Stimulated activated effector memory CD8-positive, alpha-beta T cell treated with anti-CD3 and anti-CD28 coated beads, Interleukin-12 subunit alpha, Interleukin-12 subunit beta, amount 100 ng/mL, for 72 hours (primary cell): ENCODE measurements around the gene NMT1.
"Not testable (repeated sequence)": the region's sequence is repeated elsewhere in the genome, so short reads cannot be mapped to it uniquely, and the experiment has no call there.

ENCODE experiments used
- ATAC-seq: fragments of 150-1000 bp; cut with Tn5 transposase; 2 replicates; pipeline ENCODE4 v1.10.0; 2021
- DNase-seq, 2 donors: peaks; one replicate each; pipeline ENCODE4 v3.0.0; 2021 to 2022; ENCODE audit warnings: low spot score in 2 of 2
- H3K27ac Mint-ChIP-seq: one replicate; pipeline ENCODE4 v1.8.0; 2022; ENCODE audit warnings: mild to moderate bottlenecking, mixed read lengths
- H3K36me3 Mint-ChIP-seq: one replicate; pipeline ENCODE4 v1.8.0; 2022; ENCODE audit warnings: mild to moderate bottlenecking, mixed read lengths
- H3K4me1 Mint-ChIP-seq: one replicate; pipeline ENCODE4 v1.8.0; 2022; ENCODE audit warnings: mixed read lengths
- H3K4me3 Mint-ChIP-seq: one replicate; pipeline ENCODE4 v1.8.0; 2022; ENCODE audit warnings: mild to moderate bottlenecking, mixed read lengths
- H3K9me3 Mint-ChIP-seq: one replicate; pipeline ENCODE4 v1.8.0; 2022; ENCODE audit warnings: mixed read lengths

Gene NMT1

GRCh38 chr17:45114117-45114932 lies 53.2 kb downstream of the NMT1 start:
- H3K4me3 Mint-ChIP-seq = no peak overlapping the region
- H3K27ac Mint-ChIP-seq = no peak overlapping the region
- ATAC-seq (no peak), DNase-seq (no peak)
- no peaks in the 10 kb centered on the region for H3K4me1 Mint-ChIP-seq
- peaks cover 4% of the 10 kb centered on the region for H3K36me3 Mint-ChIP-seq
- no peaks in the 10 kb centered on the region for H3K9me3 Mint-ChIP-seq

GRCh38 chr17:45115015-45115625 lies 54.0 kb downstream of the NMT1 start:
- Mint-ChIP-seq H3K36me3 (no peaks in the 10 kb centered on the region), H3K9me3 (no peaks in the 10 kb centered on the region), H3K4me1 (no peaks in the 10 kb centered on the region), H3K27ac (no peak overlapping the region), H3K4me3 (no peak overlapping the region)
- ATAC-seq = no peak
- no peak for DNase-seq

GRCh38 chr17:45115871-45116270 lies 54.8 kb downstream of the NMT1 start:
- no peak overlapping the region for H3K4me3 Mint-ChIP-seq
- ATAC-seq (no peak), DNase-seq (no peak)
- H3K9me3 Mint-ChIP-seq = no peaks in the 10 kb centered on the region
- no peaks in the 10 kb centered on the region for H3K36me3 Mint-ChIP-seq
- no peaks in the 10 kb centered on the region for H3K4me1 Mint-ChIP-seq
- H3K27ac Mint-ChIP-seq = peak overlapping the region; percentile 14

- Mint-ChIP-seq H3K9me3 (no peaks in the 10 kb centered on the region), H3K27ac (no peak overlapping the region), H3K4me1 (no peaks in the 10 kb centered on the region), H3K36me3 (no peaks in the 10 kb centered on the region), H3K4me3 (no peak overlapping the region)
- DNase-seq (no peak), ATAC-seq (no peak)
These were observed 55.4 kb downstream of the NMT1 start for GRCh38 chr17:45116434-45117016.

- Mint-ChIP-seq H3K4me1 (no peaks in the 10 kb centered on the region), H3K4me3 (no peak overlapping the region), H3K36me3 (no peaks in the 10 kb centered on the region), H3K9me3 (no peaks in the 10 kb centered on the region), H3K27ac (no peak overlapping the region)
- DNase-seq (no peak), ATAC-seq (no peak)
These were observed 56.2 kb downstream of the NMT1 start for GRCh38 chr17:45117334-45117733.

GRCh38 chr17:45117848-45118646 lies 56.9 kb downstream of the NMT1 start:
- no peaks in the 10 kb centered on the region for H3K9me3 Mint-ChIP-seq
- no peak for DNase-seq
- no peak overlapping the region for H3K27ac Mint-ChIP-seq
- no peaks in the 10 kb centered on the region for H3K36me3 Mint-ChIP-seq
- no peak overlapping the region for H3K4me3 Mint-ChIP-seq
- ATAC-seq = no peak
- no peaks in the 10 kb centered on the region for H3K4me1 Mint-ChIP-seq

DNA sequence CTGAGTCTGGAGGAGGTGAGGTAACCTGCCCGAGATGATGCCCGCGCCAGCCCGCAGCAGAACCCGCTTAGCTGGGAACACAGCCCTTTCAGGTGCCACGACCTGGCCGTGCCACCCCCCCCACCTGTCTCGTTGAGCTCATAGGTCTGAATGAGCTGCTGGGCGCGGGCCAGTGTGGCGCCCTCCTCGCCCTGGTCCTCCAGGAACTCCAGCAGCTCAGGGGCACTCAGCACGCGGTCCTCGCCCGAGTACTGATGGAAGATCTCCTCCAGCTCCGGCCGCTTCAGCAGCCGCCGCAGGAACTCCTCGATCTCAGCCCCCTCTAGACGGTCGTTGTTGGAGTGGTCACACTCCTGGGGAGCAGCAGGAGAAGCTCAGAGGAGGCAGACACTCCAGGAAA lies 57.6 kb downstream of the NMT1 start:
- DNase-seq = no peak
- Mint-ChIP-seq H3K36me3 (no peaks in the 10 kb centered on the region), H3K4me3 (no peak overlapping the region), H3K27ac (no peak overlapping the region), H3K9me3 (no peaks in the 10 kb centered on the region), H3K4me1 (no peaks in the 10 kb centered on the region)
- ATAC-seq = no peak

DNA sequence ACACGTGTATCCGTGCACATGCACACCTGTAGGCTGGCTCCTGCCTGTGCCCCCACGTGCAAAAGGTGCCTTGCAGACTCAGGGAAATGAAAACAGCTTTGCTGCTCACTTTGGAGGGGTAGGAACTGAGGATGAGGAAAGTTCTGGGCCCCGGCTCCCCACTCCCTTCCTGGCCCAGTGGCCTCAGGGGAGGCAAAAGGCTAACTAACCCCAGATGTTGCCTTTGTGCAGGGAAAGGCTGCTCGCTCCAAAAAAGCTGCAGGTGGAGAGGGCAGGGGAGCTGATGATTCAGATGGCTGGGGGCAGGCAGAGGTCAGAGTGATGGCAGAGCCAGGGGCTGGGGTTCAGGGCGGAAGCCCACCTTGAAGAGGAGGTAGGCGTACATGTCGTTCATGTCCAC lies 58.8 kb downstream of the NMT1 start:
- Mint-ChIP-seq H3K27ac (no peak overlapping the region), H3K4me1 (peaks cover 6% of the 10 kb centered on the region), H3K9me3 (no peaks in the 10 kb centered on the region), H3K4me3 (no peak overlapping the region), H3K36me3 (no peaks in the 10 kb centered on the region)
- DNase-seq = no peak
- ATAC-seq = no peak

DNA sequence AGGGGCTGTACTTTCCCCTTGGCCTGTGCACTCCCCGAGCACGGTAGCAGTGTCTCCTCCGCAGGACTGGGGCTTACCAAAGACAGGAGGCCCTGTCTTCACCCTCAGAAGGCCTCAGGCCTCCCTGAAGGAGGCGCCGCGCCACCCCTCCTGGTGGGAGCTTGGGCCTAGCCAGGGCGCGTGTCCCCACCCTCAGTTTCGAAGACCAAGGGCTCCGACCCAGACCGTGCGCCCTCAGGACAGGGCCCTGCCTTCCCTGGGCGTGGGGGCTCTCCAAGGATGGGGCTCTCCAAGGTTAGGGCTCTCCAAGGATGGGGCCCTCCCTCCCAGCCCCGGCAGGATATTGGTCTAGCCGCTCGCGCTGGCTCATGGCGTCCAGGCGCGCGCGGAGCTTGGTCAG lies 59.4 kb downstream of the NMT1 start:
- no peak for ATAC-seq
- no peak overlapping the region for H3K4me3 Mint-ChIP-seq
- no peaks in the 10 kb centered on the region for H3K9me3 Mint-ChIP-seq
- H3K4me1 Mint-ChIP-seq = peaks cover 6% of the 10 kb centered on the region
- H3K36me3 Mint-ChIP-seq = no peaks in the 10 kb centered on the region
- no peak for DNase-seq
- no peak overlapping the region for H3K27ac Mint-ChIP-seq

- DNase-seq (no peak), ATAC-seq (no peak)
- Mint-ChIP-seq H3K4me3 (no peak overlapping the region), H3K36me3 (no peaks in the 10 kb centered on the region), H3K27ac (no peak overlapping the region), H3K4me1 (peaks cover 6% of the 10 kb centered on the region), H3K9me3 (no peaks in the 10 kb centered on the region)
These were observed 59.9 kb downstream of the NMT1 start for GRCh38 chr17:45121055-45121454.

DNA sequence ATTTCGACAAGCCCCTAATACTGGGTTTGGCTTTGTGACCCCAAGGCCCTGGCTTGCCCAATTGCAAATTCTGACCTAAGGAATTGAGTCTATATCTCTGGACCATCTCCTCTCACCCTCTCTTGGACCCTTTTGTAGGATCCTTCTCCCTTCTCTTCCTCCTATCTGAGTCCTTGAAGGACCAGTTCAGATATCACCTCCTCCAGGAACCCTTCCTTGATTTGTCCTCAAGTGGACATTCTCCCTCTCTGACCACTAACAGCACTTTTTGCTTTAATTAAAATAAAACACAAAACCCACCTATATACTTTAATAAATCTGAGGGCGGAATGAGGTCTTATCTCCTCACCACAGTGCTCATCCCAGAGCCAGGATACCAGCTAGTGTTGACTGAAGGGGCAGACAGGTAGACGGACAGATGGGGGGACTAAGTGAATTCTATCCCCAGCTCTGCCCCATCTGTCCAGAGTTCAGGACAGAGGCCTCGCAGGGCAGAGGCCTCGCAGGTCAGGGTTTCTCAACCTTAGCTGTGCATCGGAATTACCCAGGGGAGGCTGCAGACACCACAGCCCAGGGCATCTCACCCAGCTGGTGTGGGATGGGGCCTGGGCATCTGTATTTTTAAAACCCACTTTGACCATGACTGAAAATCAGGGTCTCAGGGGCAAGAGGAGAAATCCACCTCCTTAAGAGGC lies 62.1 kb downstream of the NMT1 start:
- ATAC-seq = no peak
- no peak for DNase-seq
- Mint-ChIP-seq H3K4me3 (no peak overlapping the region), H3K4me1 (peaks cover 12% of the 10 kb centered on the region), H3K9me3 (no peaks in the 10 kb centered on the region), H3K36me3 (no peaks in the 10 kb centered on the region), H3K27ac (no peak overlapping the region)

DNA sequence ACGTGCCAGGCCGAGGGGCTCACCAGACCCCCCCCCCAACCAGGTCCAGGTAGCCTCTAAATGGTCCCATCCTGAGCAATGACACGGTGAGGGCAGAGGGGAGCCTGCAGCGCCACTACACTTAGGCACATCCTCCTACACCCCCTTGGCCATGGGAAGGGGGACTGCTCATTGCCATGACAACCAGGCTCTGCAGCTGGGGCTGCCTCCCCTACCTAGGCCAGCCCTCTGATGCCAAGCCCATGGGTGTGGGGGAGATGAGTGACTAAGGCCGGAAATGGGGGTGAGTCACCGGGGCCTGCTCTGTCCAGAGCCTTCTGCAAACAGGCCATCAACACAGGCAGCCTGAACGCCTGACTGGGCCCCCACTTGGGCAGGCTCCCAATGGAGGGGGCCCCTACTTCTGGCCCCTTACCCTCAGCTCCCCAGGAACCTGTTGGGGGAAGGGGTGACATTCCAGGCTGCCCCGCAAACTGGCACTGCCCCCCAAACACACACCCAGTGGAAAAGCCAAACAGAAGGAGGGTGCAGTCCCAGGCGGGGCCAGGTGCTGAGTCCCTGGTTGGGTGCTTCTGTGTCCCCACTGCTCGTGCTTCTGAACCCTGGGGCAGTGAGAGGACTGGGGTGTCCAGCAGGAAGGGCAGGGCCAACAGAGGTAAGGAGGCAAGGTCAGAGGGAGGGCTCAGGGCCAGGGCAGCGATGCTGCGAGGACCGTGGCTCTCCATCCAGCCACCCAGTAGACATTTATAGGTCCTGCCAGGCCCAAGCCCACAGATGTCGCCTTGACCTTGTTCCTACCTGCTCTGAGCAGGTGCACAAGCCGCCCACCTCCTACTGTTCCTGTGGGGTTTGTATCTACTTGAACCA lies 63.0 kb downstream of the NMT1 start:
- peak; percentile 86 for ATAC-seq
- Mint-ChIP-seq H3K27ac (peak overlapping the region; percentile 82), H3K4me1 (peaks cover 12% of the 10 kb centered on the region), H3K9me3 (no peaks in the 10 kb centered on the region), H3K36me3 (no peaks in the 10 kb centered on the region), H3K4me3 (no peak overlapping the region)
- peak in 1 of 2 donors; percentile 60 for DNase-seq

DNA sequence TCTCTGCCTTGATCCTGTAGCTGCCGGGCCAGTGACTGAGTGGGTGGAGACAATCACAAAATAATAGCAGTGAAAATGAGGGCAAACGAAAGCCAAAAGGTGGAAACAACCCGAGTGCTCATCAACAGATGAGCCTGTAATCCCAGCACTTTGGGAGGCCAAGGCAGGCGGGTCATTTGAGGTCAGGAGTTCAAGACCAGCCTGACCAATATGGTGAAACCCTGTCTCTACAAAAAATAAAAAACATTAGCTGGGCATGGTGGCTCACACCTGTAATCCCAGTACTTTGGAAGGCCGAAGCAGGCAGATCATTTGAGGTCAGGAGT lies 63.6 kb downstream of the NMT1 start:
- Mint-ChIP-seq H3K4me1 (peaks cover 12% of the 10 kb centered on the region), H3K27ac (peak overlapping the region; percentile 82)
- not testable (repeated sequence) for ATAC-seq, H3K4me3 Mint-ChIP-seq, H3K36me3 Mint-ChIP-seq, DNase-seq, H3K9me3 Mint-ChIP-seq

DNA sequence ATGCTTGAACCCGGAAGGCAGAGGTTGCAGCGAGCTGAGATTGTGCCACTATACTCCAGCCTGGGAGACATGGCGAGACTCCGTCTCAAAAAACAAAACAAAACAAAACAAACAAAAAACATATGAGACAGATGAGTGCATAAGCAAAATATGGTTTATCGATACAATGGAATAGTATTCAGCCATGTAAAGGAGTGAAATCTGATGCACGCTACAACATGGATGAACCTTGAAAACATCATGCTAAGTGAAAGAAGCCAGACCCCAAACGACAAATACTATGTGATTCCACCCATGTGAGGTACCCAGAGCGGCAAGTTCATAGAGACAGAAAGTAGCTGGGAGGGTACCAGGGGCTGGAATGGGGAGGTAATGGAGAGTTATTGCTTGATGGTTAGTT lies 64.4 kb downstream of the NMT1 start:
- Mint-ChIP-seq H3K4me3 (no peak overlapping the region), H3K4me1 (peaks cover 12% of the 10 kb centered on the region), H3K36me3 (no peaks in the 10 kb centered on the region), H3K27ac (no peak overlapping the region), H3K9me3 (no peaks in the 10 kb centered on the region)
- DNase-seq (no peak), ATAC-seq (no peak)
